A673 (cell line): Measurements from ENCODE around the gene BPIFB2. TPM values are rescaled to one million over a fixed set of nuclear protein-coding genes. Genes with fewer than 3 reads are reported as not detected.

Experiments used
- BruUV-seq: library from RNA; stranded (reverse); fragments of 400-500 nt; replicated peaks from 2 replicates; lab custom pipeline; 2021; lab: Mats Ljungman, UMichigan
- CTCF ChIA-PET: fragments of 300-600 bp; sonication (Branson Sonifier 250); formaldehyde crosslinking; loops from one replicate; lab custom pipeline; 2022; ENCODE audit warnings: antibody characterized with exemption; lab: Charles Lee
- POLR2A ChIA-PET: fragments of 300-600 bp; sonication (Branson Sonifier 250); formaldehyde crosslinking; loops from one replicate; lab custom pipeline; 2022; ENCODE audit warnings: antibody characterized with exemption; ENCODE audit not compliant: low non-redundant PET; lab: Charles Lee
- DNase-seq: peaks from one replicate; pipeline ENCODE4 v3.0.0-alpha.2; 2015; ENCODE audit warnings: low spot score
- H3K27ac ChIP-seq: fragments of 200-600 bp; sonication (generic); 2 replicates; pipeline ENCODE4 v1.5.1; 2016; ENCODE audit warnings: mixed run types, low read depth, mild to moderate bottlenecking, mixed read lengths, antibody characterized with exemption, low read length; ENCODE audit not compliant: poor library complexity, severe bottlenecking
- H3K27me3 ChIP-seq: fragments of 200-600 bp; sonication (generic); replicated peaks from 2 replicates; pipeline ENCODE4 v1.6.1; 2017; ENCODE audit warnings: mixed run types, low read depth, mild to moderate bottlenecking, mixed read lengths, antibody characterized with exemption, low read length; ENCODE audit not compliant: insufficient read depth, poor library complexity
- H3K36me3 ChIP-seq: fragments of 200-600 bp; sonication (generic); 2 replicates; pipeline ENCODE4 v1.6.1; 2016; ENCODE audit warnings: mixed run types, mild to moderate bottlenecking, mixed read lengths, antibody characterized with exemption, low read length; ENCODE audit not compliant: insufficient read depth, poor library complexity, severe bottlenecking
- H3K4me1 ChIP-seq: fragments of 200-600 bp; sonication (generic); 2 replicates; pipeline ENCODE4 v1.6.1; 2017; ENCODE audit warnings: mixed run types, mild to moderate bottlenecking, mixed read lengths, antibody characterized with exemption, low read length; ENCODE audit not compliant: insufficient read depth, poor library complexity, severe bottlenecking
- H3K4me3 ChIP-seq: fragments of 200-600 bp; sonication (generic); 2 replicates; pipeline ENCODE4 v1.5.1; 2016; ENCODE audit warnings: low read depth, mixed run types, mild to moderate bottlenecking, mixed read lengths, low read length; ENCODE audit not compliant: poor library complexity, severe bottlenecking
- H3K9me3 ChIP-seq: fragments of 200-600 bp; sonication (generic); 2 replicates; pipeline ENCODE4 v1.6.1; 2016; ENCODE audit warnings: mixed run types, low read depth, mild to moderate bottlenecking, mixed read lengths, antibody characterized with exemption, low read length; ENCODE audit not compliant: poor library complexity, severe bottlenecking
- EZH2 ChIP-seq: fragments of 200-600 bp; sonication (generic); IDR thresholded peaks from 2 replicates; pipeline ENCODE4 v1.6.1; 2017; ENCODE audit warnings: borderline replicate concordance, low read depth, mild to moderate bottlenecking, mixed read lengths, antibody characterized with exemption, low read length; ENCODE audit not compliant: poor library complexity, severe bottlenecking
- intact Hi-C: fragments of 100-400 bp; cut with micrococcal nuclease; formaldehyde crosslinking; loops from one replicate; pipeline ENCODE4 v1.10.0; 2022; ENCODE audit not compliant: unreplicated experiment
- total RNA-seq: library from RNA; stranded (reverse); gene quantifications from 2 replicates; pipeline ENCODE4 v1.2.3, GENCODE V29; 2021
- TF ChIP-seq, protein P1 (sequence below): fragments of 300-800, 200-600 bp; sonication (generic); conservative IDR thresholded peaks from 2 replicates; pipeline ENCODE4 v1.5.1; 2017; ENCODE audit warnings: low read depth, mild to moderate bottlenecking, antibody characterized with exemption, low read length, moderate library complexity, mixed read lengths

The BPIFB2 gene
- total RNA-seq, 1 experiment from 2014 or later = not detected

DNA sequence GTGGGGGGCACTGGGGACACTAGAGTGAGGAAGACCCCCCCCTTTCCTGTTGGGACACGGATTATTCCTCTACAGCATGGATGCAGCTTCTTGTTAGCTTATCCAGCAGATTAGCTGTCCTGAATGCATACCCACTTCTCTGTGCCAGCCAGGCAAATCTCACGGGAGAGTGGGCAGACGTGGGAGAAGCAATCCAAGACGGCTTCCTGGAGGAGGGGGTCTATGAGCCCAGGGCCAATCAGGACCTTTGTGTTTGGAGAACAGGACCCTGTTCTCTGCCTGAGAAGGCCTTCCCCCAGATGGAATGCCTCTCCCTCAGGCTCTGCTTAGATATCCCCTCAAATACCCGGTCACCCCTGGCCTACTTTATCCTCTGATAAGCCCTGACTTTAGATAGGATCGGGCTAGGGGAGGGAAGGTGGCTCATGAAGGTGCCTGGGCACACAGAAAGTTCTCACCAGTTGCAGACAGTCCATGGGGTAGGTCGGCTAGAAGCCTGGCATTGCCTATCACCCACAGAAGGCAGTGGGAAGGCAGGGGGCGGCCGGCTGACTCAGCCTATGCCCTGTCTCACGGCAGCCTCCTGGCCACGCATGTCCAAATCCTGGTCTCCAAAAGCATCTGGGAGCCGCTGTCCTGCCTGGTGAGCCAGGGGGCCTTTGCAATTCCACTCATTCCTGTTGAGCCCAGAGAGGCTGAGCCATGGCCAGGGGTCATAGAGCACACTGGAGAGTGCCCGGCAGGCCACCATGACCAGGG is 38.0 kb upstream of the BPIFB2 start:
- Histone ChIP-seq H3K4me1 (no peaks in the 10 kb centered on the region), H3K27ac (no peak overlapping the region), H3K36me3 (no peaks in the 10 kb centered on the region), H3K9me3 (no peaks in the 10 kb centered on the region), H3K27me3 (no peaks in the 10 kb centered on the region), H3K4me3 (no peak overlapping the region)
- no TSS peak for BruUV-seq
- intact Hi-C loops = no loop called here
- DNase-seq = no peak
- no peak for TF ChIP-seq EZH2
- TF ChIP-seq, protein P1, sequence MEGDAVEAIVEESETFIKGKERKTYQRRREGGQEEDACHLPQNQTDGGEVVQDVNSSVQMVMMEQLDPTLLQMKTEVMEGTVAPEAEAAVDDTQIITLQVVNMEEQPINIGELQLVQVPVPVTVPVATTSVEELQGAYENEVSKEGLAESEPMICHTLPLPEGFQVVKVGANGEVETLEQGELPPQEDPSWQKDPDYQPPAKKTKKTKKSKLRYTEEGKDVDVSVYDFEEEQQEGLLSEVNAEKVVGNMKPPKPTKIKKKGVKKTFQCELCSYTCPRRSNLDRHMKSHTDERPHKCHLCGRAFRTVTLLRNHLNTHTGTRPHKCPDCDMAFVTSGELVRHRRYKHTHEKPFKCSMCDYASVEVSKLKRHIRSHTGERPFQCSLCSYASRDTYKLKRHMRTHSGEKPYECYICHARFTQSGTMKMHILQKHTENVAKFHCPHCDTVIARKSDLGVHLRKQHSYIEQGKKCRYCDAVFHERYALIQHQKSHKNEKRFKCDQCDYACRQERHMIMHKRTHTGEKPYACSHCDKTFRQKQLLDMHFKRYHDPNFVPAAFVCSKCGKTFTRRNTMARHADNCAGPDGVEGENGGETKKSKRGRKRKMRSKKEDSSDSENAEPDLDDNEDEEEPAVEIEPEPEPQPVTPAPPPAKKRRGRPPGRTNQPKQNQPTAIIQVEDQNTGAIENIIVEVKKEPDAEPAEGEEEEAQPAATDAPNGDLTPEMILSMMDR = no peak
- POLR2A ChIA-PET = no interaction called here
- CTCF ChIA-PET = no interaction called here

DNA sequence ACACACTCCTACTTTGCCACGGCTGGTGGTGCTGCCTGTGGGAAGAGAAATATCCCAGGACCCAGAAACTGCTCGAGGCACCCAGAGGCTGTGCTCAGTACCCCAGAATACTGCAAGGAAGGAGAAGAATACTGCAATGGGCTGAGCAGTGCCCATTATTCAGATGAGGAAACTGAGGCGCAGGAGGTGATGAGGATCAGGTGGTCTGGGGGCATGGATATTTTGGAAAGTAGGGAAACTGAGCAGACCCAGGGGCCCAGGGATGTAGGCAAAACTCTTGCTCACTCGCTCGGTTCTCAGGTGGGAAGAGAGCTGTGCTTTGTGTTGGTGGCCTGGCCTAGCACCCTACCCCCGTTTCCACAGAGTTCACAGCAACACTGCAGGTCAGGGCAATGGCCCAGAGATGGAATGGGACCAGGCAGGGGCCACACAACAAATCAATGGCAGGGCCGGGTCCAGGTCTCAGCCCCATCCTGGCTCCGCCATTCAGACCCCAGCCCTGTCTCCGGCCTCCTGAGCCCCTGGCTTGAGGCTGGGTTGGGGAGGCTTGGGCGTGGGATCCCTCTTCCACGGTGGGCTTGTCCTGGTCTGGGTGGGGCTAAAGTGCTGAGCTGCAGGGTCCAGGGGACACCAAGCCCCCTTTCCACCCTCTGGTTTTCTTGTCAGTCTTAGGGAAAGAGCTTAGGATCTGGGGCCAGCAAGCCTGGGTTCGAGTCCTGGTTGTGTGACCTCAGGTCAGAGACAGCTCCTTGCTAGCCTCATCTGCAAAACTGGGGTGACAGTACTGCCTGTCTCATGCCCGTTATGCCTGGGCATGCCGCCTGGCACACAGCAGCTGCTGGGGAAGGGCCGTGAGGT is 37.2 kb upstream of the BPIFB2 start:
- CTCF ChIA-PET = no interaction called here
- no peaks in the 10 kb centered on the region for H3K4me1 ChIP-seq
- H3K36me3 ChIP-seq = no peaks in the 10 kb centered on the region
- H3K27me3 ChIP-seq = no peaks in the 10 kb centered on the region
- POLR2A ChIA-PET = no interaction called here
- intact Hi-C loops = no loop called here
- BruUV-seq = no TSS peak
- DNase-seq = no peak
- H3K9me3 ChIP-seq = no peaks in the 10 kb centered on the region
- no peak overlapping the region for H3K27ac ChIP-seq
- TF ChIP-seq EZH2 = no peak
- TF ChIP-seq, protein P1 = no peak
- H3K4me3 ChIP-seq = no peak overlapping the region

DNA sequence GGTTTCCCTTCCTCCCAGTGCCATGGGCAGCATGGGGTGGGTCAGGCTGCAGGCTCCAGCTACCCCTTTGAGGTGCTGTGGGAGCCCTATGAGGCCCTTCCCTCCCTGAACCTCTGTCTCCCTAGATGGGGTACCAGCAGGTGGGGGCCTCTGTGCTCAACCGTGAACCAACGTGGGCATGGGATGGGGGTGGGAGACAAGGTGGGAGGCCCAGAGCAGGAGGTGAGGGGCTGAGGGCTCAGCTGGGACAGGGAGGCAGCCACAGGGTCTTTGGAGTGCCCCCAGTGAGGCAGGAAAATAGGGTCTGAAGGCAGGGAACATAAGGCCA is 36.6 kb upstream of the BPIFB2 start:
- CTCF ChIA-PET = no interaction called here
- DNase-seq = no peak
- no peaks in the 10 kb centered on the region for H3K4me1 ChIP-seq

More for the DNA sequence above, 36.6 kb upstream of the BPIFB2 start:
- no peak overlapping the region for H3K27ac ChIP-seq
- intact Hi-C loops = no loop called here
- POLR2A ChIA-PET = no interaction called here
- H3K4me3 ChIP-seq = no peak overlapping the region
- no TSS peak for BruUV-seq
- TF ChIP-seq, protein P1 = no peak
- no peak for TF ChIP-seq EZH2
- no peaks in the 10 kb centered on the region for H3K9me3 ChIP-seq
- no peaks in the 10 kb centered on the region for H3K36me3 ChIP-seq
- no peaks in the 10 kb centered on the region for H3K27me3 ChIP-seq
